Esophagus muscularis mucosa (tissue), 3 donors: ENCODE data around the gene KCNRG.

Experiments
- CTCF ChIP-seq, 3 experiments: fragments of 200-600 bp in 2 of 3; fragments of 450-650 bp in 1 of 3; sonication (generic) in 2 of 3; IDR thresholded peaks; one replicate each; pipeline ENCODE4 v1.5.1; 2017 to 2019; ENCODE audit warnings: antibody characterized with exemption in 3 of 3, mild to moderate bottlenecking in 2 of 3, moderate library complexity in 1 of 3
- EP300 ChIP-seq: sonication (generic); formaldehyde crosslinking; IDR thresholded peaks from one replicate; pipeline ENCODE4 v1.6.1; 2017; ENCODE audit warnings: antibody characterized with exemption

GRCh38 chr13:49995625-49996101 is 19.6 kb upstream of the KCNRG start:
- no peak for TF ChIP-seq CTCF (IDR thresholded peaks at IDR 0.05)
- no peak for TF ChIP-seq EP300
